K562 (cell line): Measurements from ENCODE around the gene MMEL1. TPM values are rescaled to one million over a fixed set of nuclear protein-coding genes. Genes with fewer than 3 reads are reported as not detected.

Source experiments
- BRD4 ChIP-seq: fragments of 200-600 bp; sonication (generic); IDR thresholded peaks from 2 replicates; pipeline ENCODE4 v1.6.1; 2017; ENCODE audit warnings: inconsistent platforms
- CXXC5 ChIP-seq: fragments of 250-450 bp; sonication (Bioruptor Pico); IDR thresholded peaks from 2 replicates; pipeline ENCODE4 v1.8.0; 2022; ENCODE audit warnings: inconsistent platforms, mild to moderate bottlenecking, moderate library complexity
- ETV1 ChIP-seq: fragments of 450-650 bp; conservative IDR thresholded peaks from 2 replicates; pipeline ENCODE4 v1.6.1; 2016; ENCODE audit warnings: missing genetic modification characterization, control low read depth, low read depth, missing compliant biosample characterization
- GABPB1 ChIP-seq: sonication (generic); formaldehyde crosslinking; IDR thresholded peaks from 2 replicates; pipeline ENCODE4 v1.8.0; 2022; ENCODE audit warnings: mild to moderate bottlenecking, missing genetic modification reagents
- GTF3C2 ChIP-seq: IDR thresholded peaks from 3 replicates; pipeline ENCODE4 v1.6.1; 2011; ENCODE audit warnings: borderline replicate concordance, mild to moderate bottlenecking, moderate library complexity; ENCODE audit not compliant: insufficient read length; ENCODE audit errors: extremely low read depth
- HLTF ChIP-seq: fragments of 450-650 bp; IDR thresholded peaks from 2 replicates; pipeline ENCODE4 v1.6.1; 2016
- KDM5B ChIP-seq: fragments of 200-600 bp; sonication (generic); IDR thresholded peaks from 2 replicates; pipeline ENCODE4 v1.6.1; 2012; ENCODE audit warnings: low read depth, mild to moderate bottlenecking, moderate library complexity, low read length, control low read depth, inconsistent platforms; ENCODE audit not compliant: insufficient replicate concordance
- MAZ ChIP-seq, 2 experiments: fragments of 450-650 bp in 1 of 2; sonication (generic) in 1 of 2; formaldehyde crosslinking; IDR thresholded peaks in 1 of 2; conservative IDR thresholded peaks in 1 of 2; 2 replicates each; pipeline versions ENCODE4 v1.4.0 to v1.5.0; 2020; ENCODE audit warnings: mild to moderate bottlenecking in 1 of 2, missing genetic modification reagents in 1 of 2
- MED1 ChIP-seq: sonication (generic); formaldehyde crosslinking; IDR thresholded peaks from 2 replicates; pipeline ENCODE4 v1.8.1; 2023; ENCODE audit warnings: missing genetic modification reagents, borderline replicate concordance
- MTA2 ChIP-seq: fragments of 450-650 bp; IDR thresholded peaks from 2 replicates; pipeline ENCODE4 v1.6.1; 2016; ENCODE audit warnings: low read depth
- NCOA4 ChIP-seq: fragments of 450-650 bp; IDR thresholded peaks from 2 replicates; pipeline ENCODE4 v1.6.1; 2018; ENCODE audit warnings: mild to moderate bottlenecking; ENCODE audit not compliant: partially characterized antibody
- NR1H2 ChIP-seq: sonication (generic); formaldehyde crosslinking; IDR thresholded peaks from 2 replicates; pipeline ENCODE4 v1.4.0; 2020; ENCODE audit warnings: mild to moderate bottlenecking, missing genetic modification reagents
- NR4A1 ChIP-seq, 2 experiments: fragments of 250-450 bp in 1 of 2; fragments of 450-650 bp in 1 of 2; sonication (Bioruptor Pico) in 1 of 2; IDR thresholded peaks; 2 replicates each; pipeline versions ENCODE4 v1.4.0 to v1.6.1; 2016 to 2020; ENCODE audit warnings: mild to moderate bottlenecking in 2 of 2, missing compliant biosample characterization in 1 of 2, missing genetic modification characterization in 1 of 2, moderate library complexity in 1 of 2
- PTBP1 ChIP-seq: fragments of 200-400 bp; formaldehyde crosslinking; IDR thresholded peaks from 2 replicates; pipeline ENCODE4 v1.6.1; 2017; ENCODE audit warnings: low read depth, low read length
- SRSF1 ChIP-seq: fragments of 200-400 bp; formaldehyde crosslinking; IDR thresholded peaks from 2 replicates; pipeline ENCODE4 v1.6.1; 2017; ENCODE audit warnings: mild to moderate bottlenecking, low read depth, low read length, moderate library complexity
- TFAP4 ChIP-seq: sonication (generic); formaldehyde crosslinking; IDR thresholded peaks from 2 replicates; pipeline ENCODE4 v1.8.0; 2022; ENCODE audit warnings: missing genetic modification reagents, mild to moderate bottlenecking, moderate library complexity, borderline replicate concordance
- TSC22D4 ChIP-seq: fragments of 450-650 bp; IDR thresholded peaks from 2 replicates; pipeline ENCODE4 v1.6.1; 2016; ENCODE audit warnings: missing genetic modification characterization, missing biosample characterization, control low read depth
- ZEB2 ChIP-seq: fragments of 450-650 bp; IDR thresholded peaks from 2 replicates; pipeline ENCODE4 v1.6.1; 2016
- ZZZ3 ChIP-seq: fragments of 450-650 bp; IDR thresholded peaks from 2 replicates; pipeline ENCODE4 v1.6.1; 2016; ENCODE audit warnings: antibody characterized with exemption, mild to moderate bottlenecking, moderate library complexity
- polyA plus RNA-seq, 8 experiments: library from polyadenylated mRNA; depleted of rRNA in 4 of 8; stranded (reverse) in 5 of 8; unstranded in 3 of 8; fragments of >200 nt; fragmentation: Nextera tagmentation in 2 of 8; fragmentation: Illumina TruSeq in 1 of 8; extraction: Ambion mirVana in 2 of 8; extraction: Trizol in 1 of 8; gene quantifications; 2 replicates each; pipeline versions ENCODE4 v1.2.1 to v1.2.3, GENCODE V29; 2011 to 2014; ENCODE audit warnings: inconsistent platforms in 1 of 8, missing spikeins in 1 of 8
- total RNA-seq, 7 experiments: library from RNA; depleted of rRNA in 6 of 7; stranded (reverse); fragments of >200 nt in 6 of 7; fragmentation: Illumina TruSeq in 2 of 7; extraction: Trizol in 2 of 7; gene quantifications; 2 replicates each; pipeline versions ENCODE4 v1.2.1 to v1.2.3, GENCODE V29; 2011 to 2021; ENCODE audit warnings: low replicate concordance in 1 of 7
- TF ChIP-seq, protein P1 (sequence below): fragments of 250-450 bp; sonication (Bioruptor Pico); IDR thresholded peaks from 2 replicates; pipeline ENCODE4 v1.8.0; 2021; ENCODE audit warnings: moderate library complexity, mild to moderate bottlenecking, inconsistent platforms

The MMEL1 gene
- total and polyA plus RNA-seq, 9 of the 15 experiments (the other 6 are each of a cell fraction or from before 2014, with no cell fraction given), result not detected

GRCh38 chr1:2546515-2547209, 86.2 kb downstream of the MMEL1 start (continued):
- peak; percentile 73 for TF ChIP-seq GTF3C2
- TF ChIP-seq BRD4, result no peak
- no peak for TF ChIP-seq NR4A1 (CRISPR knock-in tag; IDR thresholded peaks at IDR 0.05)
- TF ChIP-seq NR4A1 (tag; IDR thresholded peaks at IDR 0.05), result peak; percentile 54; the same call in 1 of the 2 replicates
- TF ChIP-seq, protein P1, sequence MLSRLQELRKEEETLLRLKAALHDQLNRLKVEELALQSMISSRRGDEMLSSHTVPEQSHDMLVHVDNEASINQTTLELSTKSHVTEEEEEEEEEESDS, result no peak
- TF ChIP-seq KDM5B, result peak; percentile 44
- peak; percentile 78; the same call in 1 of the 2 replicates for TF ChIP-seq PTBP1
- TF ChIP-seq SRSF1, result 0 out of 2 replicates have a peak, but pooled peaks have one; percentile 17
- no peak for TF ChIP-seq NCOA4
- no peak for TF ChIP-seq ZZZ3
- TF ChIP-seq NR1H2 (CRISPR knock-in tag), result peak; percentile 53; the same call in 1 of the 2 replicates
- 0 out of 2 replicates have a peak, but pooled peaks have one; percentile 48 for TF ChIP-seq CXXC5 (CRISPR knock-in tag)
- no peak for TF ChIP-seq MED1 (CRISPR knock-in tag)
- TF ChIP-seq ZEB2, result peak; percentile 16; the same call in 1 of the 2 replicates
- TF ChIP-seq HLTF, result peak; percentile 45; the same call in 1 of the 2 replicates
- TF ChIP-seq TFAP4 (CRISPR knock-in tag), result peak; percentile 37
- no peak for TF ChIP-seq TSC22D4 (tag)
- 0 out of 2 replicates have a peak, but pooled peaks have one; percentile 3 for TF ChIP-seq MTA2
- 0 out of 2 replicates have a peak, but pooled peaks have one; percentile 10 for TF ChIP-seq GABPB1 (CRISPR knock-in tag)
- TF ChIP-seq MAZ (CRISPR knock-in tag; conservative IDR thresholded peaks at IDR 0.05 in 1 of 2, IDR thresholded peaks at IDR 0.05 in 1 of 2), result peak; percentile 91 to 93
- peak; percentile 78 for TF ChIP-seq ETV1 (tag)
